WI38 (cell line): ENCODE data around the gene HOXD1.

Experiments
- H3K4me3 ChIP-seq: 2 replicates; pipeline ENCODE4 v1.5.1; 2011; ENCODE audit warnings: low read depth, mild to moderate bottlenecking, control low read depth, low read length
- CTCF ChIP-seq: IDR thresholded peaks from 2 replicates; pipeline ENCODE4 v1.5.1; 2012; ENCODE audit warnings: low read depth, mild to moderate bottlenecking, control low read depth, low read length

HOXD1 gene

GRCh38 chr2:176239031-176239430 lies 50.6 kb downstream of the HOXD1 start:
- no peak for TF ChIP-seq CTCF
- no peak overlapping the region for H3K4me3 ChIP-seq

DNA sequence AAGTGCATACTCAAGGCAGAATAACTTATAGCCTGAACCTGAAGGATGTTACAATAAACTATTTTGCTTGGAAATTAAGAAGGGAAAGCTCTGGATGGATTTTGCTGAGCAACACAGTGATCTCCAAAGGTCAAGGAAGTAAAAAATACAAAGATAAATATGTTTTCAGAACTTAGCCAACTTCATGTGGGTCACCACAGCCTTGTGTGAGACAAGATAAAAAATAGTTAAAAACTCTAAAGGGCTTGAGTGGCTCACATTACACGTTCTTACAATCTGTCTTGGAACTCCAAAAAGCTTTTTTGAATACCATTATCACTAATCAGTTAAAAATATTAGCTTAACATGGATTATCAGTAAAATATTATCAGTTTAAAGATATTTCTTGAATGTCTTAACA lies 51.8 kb downstream of the HOXD1 start:
- H3K4me3 ChIP-seq, result no peak overlapping the region
- no peak for TF ChIP-seq CTCF
